CD4-positive, CD25-positive, alpha-beta regulatory T cell (primary cell): ENCODE results near the gene SERPINB6. TPM values are rescaled to one million over a fixed set of nuclear protein-coding genes. Genes with fewer than 3 reads are reported as not detected.
"Not testable (repeated sequence)": the region's sequence is repeated elsewhere in the genome, so short reads cannot be mapped to it uniquely, and the experiment has no call there.

ENCODE experiments used
- ATAC-seq, 2 donors: fragments of 150-1000 bp; cut with Tn5 transposase; one replicate each; pipeline ENCODE4 v1.10.0; 2021; ENCODE audit warnings: low read depth in 2 of 2, moderate number of reproducible peaks in 2 of 2, moderate library complexity in 1 of 2
- DNase-seq, 3 donors: peaks; one replicate each; pipeline versions ENCODE4 v3.0.0 to v3.0.0-alpha.2; 2012 to 2022; ENCODE audit warnings: mixed read lengths in 1 of 3
- H3K27ac ChIP-seq: one replicate; pipeline ENCODE4 v1.7.0; 2013; ENCODE audit warnings: mild to moderate bottlenecking, low read length; ENCODE audit not compliant: insufficient read depth, poor library complexity, severe bottlenecking
- H3K27me3 ChIP-seq: one replicate; pipeline ENCODE4 v1.7.0; 2013; ENCODE audit warnings: low read length; ENCODE audit not compliant: control insufficient read depth, insufficient read depth
- H3K36me3 ChIP-seq: one replicate; pipeline ENCODE4 v1.7.0; 2013; ENCODE audit warnings: mild to moderate bottlenecking, low read length, moderate library complexity; ENCODE audit not compliant: control insufficient read depth, insufficient read depth
- H3K4me1 ChIP-seq: 2 replicates; pipeline ENCODE4 v1.7.0; 2013; ENCODE audit warnings: mild to moderate bottlenecking, low read length; ENCODE audit not compliant: insufficient read depth, control insufficient read depth, poor library complexity, severe bottlenecking
- H3K4me3 ChIP-seq: one replicate; pipeline ENCODE4 v1.7.0; 2013; ENCODE audit warnings: low read depth, mild to moderate bottlenecking, low read length, moderate library complexity
- H3K9me3 ChIP-seq, 2 experiments: 1 replicate in 1 of 2; 2 replicates in 1 of 2; pipeline ENCODE4 v1.7.0; 2013; ENCODE audit warnings: low read length in 2 of 2, mild to moderate bottlenecking in 1 of 2, moderate library complexity in 1 of 2; ENCODE audit not compliant: control insufficient read depth in 2 of 2
- H3K27ac Mint-ChIP-seq, 3 donors: one replicate each; pipeline ENCODE4 v1.8.0; 2020 to 2022; ENCODE audit warnings: mild to moderate bottlenecking in 3 of 3, mixed read lengths in 3 of 3, moderate library complexity in 2 of 3
- H3K27me3 Mint-ChIP-seq: one replicate; pipeline ENCODE4 v1.8.0; 2022; ENCODE audit warnings: mild to moderate bottlenecking, mixed read lengths
- H3K36me3 Mint-ChIP-seq: one replicate; pipeline ENCODE4 v1.8.0; 2020; ENCODE audit warnings: mixed read lengths
- H3K4me1 Mint-ChIP-seq, 4 donors: one replicate each; pipeline ENCODE4 v1.8.0; 2020 to 2022; ENCODE audit warnings: mixed read lengths in 4 of 4, mild to moderate bottlenecking in 1 of 4
- H3K4me3 Mint-ChIP-seq, 4 donors: one replicate each; pipeline ENCODE4 v1.8.0; 2020 to 2022; ENCODE audit warnings: mild to moderate bottlenecking in 4 of 4, mixed read lengths in 4 of 4, moderate library complexity in 3 of 4
- H3K9me3 Mint-ChIP-seq, 7 donors: one replicate each; pipeline ENCODE4 v1.8.0; 2020 to 2022; ENCODE audit warnings: mixed read lengths in 7 of 7, mild to moderate bottlenecking in 3 of 7, moderate library complexity in 2 of 7
- polyA plus RNA-seq, 4 donors: library from polyadenylated mRNA; unstranded; fragments of 300-500 nt; fragmentation: Illumina TruSeq; gene quantifications; one replicate each; pipeline ENCODE4 v1.2.3, GENCODE V29; 2021
- total RNA-seq: library from RNA; stranded (reverse); gene quantifications from one replicate; pipeline ENCODE4 v1.2.3, GENCODE V29; 2022

The SERPINB6 gene
- total and polyA plus RNA-seq, 5 donors from 2014 or later: 3.9 to 79.9 (median 21.9) TPM

GRCh38 chr6:2947445-2947844, 23.9 kb downstream of the SERPINB6 start:
- Mint-ChIP-seq H3K4me1 (peaks cover 9 to 32% (median 20%) of the 10 kb centered on the region in 4 donors), H3K36me3 (peaks cover 29% of the 10 kb centered on the region), H3K4me3 (no peak overlapping the region), H3K27me3 (peaks cover 47% of the 10 kb centered on the region), H3K9me3 (no peaks in the 10 kb centered on the region), H3K27ac (peak overlapping the region in 1 of 3 donors; percentile 26)
- Histone ChIP-seq H3K27me3 (no peaks in the 10 kb centered on the region), H3K9me3 (no peaks in the 10 kb centered on the region), H3K4me3 (no peak overlapping the region), H3K36me3 (no peaks in the 10 kb centered on the region), H3K4me1 (peaks cover 14% of the 10 kb centered on the region), H3K27ac (no peak overlapping the region)
- ATAC-seq (no peak), DNase-seq (no peak)

GRCh38 chr6:2945153-2945452, 26.3 kb downstream of the SERPINB6 start:
- H3K4me1 ChIP-seq: peaks cover 32% of the 10 kb centered on the region
- H3K9me3 ChIP-seq: no peaks in the 10 kb centered on the region
- H3K27me3 ChIP-seq: no peaks in the 10 kb centered on the region
- peaks cover 0 to 4% (median 0%) of the 10 kb centered on the region in 7 donors for H3K9me3 Mint-ChIP-seq
- H3K27ac Mint-ChIP-seq: no peak overlapping the region
- H3K4me3 Mint-ChIP-seq: peak overlapping the region in 1 of 4 donors; percentile 11
- H3K4me1 Mint-ChIP-seq: peaks cover 13 to 47% (median 25%) of the 10 kb centered on the region in 4 donors
- no peak for DNase-seq
- H3K27ac ChIP-seq: no peak overlapping the region
- no peak for ATAC-seq
- peaks cover 36% of the 10 kb centered on the region for H3K27me3 Mint-ChIP-seq
- no peaks in the 10 kb centered on the region for H3K36me3 ChIP-seq
- H3K4me3 ChIP-seq: no peak overlapping the region
- H3K36me3 Mint-ChIP-seq: peaks cover 25% of the 10 kb centered on the region

GRCh38 chr6:2944405-2945152, 26.8 kb downstream of the SERPINB6 start:
- H3K27ac ChIP-seq: no peak overlapping the region
- no peaks in the 10 kb centered on the region for H3K9me3 ChIP-seq
- DNase-seq (peak in 1 of 3 donors; percentile 20), ATAC-seq (no peak)
- H3K4me3 Mint-ChIP-seq: peak overlapping the region in 2 of 4 donors; percentile 11 to 34
- peaks cover 0 to 6% (median 0%) of the 10 kb centered on the region in 7 donors for H3K9me3 Mint-ChIP-seq
- no peak overlapping the region for H3K4me3 ChIP-seq
- H3K27me3 ChIP-seq: no peaks in the 10 kb centered on the region
- H3K27me3 Mint-ChIP-seq: peaks cover 32% of the 10 kb centered on the region
- H3K36me3 ChIP-seq: no peaks in the 10 kb centered on the region
- H3K4me1 ChIP-seq: peaks cover 35% of the 10 kb centered on the region
- H3K4me1 Mint-ChIP-seq: peaks cover 15 to 51% (median 28%) of the 10 kb centered on the region in 4 donors
- peaks cover 26% of the 10 kb centered on the region for H3K36me3 Mint-ChIP-seq
- H3K27ac Mint-ChIP-seq: peak overlapping the region in 1 of 3 donors; percentile 42

- H3K27ac ChIP-seq: peak overlapping the region; percentile 70
- no peaks in the 10 kb centered on the region for H3K36me3 ChIP-seq
- H3K4me3 Mint-ChIP-seq: peak overlapping the region; percentile 76 to 86 (median 80)
- H3K36me3 Mint-ChIP-seq: peaks cover 15% of the 10 kb centered on the region
- H3K4me3 ChIP-seq: no peak overlapping the region
- no peak for ATAC-seq
- no peak for DNase-seq
- H3K9me3 ChIP-seq: no peaks in the 10 kb centered on the region
- H3K4me1 ChIP-seq: peaks cover 44% of the 10 kb centered on the region
- H3K27me3 ChIP-seq: no peaks in the 10 kb centered on the region
- peaks cover 28% of the 10 kb centered on the region for H3K27me3 Mint-ChIP-seq
- H3K9me3 Mint-ChIP-seq: peaks cover 0 to 8% (median 1%) of the 10 kb centered on the region in 7 donors
- H3K4me1 Mint-ChIP-seq: peaks cover 15 to 53% (median 23%) of the 10 kb centered on the region in 4 donors
- peak overlapping the region; percentile 82 to 98 (median 95) for H3K27ac Mint-ChIP-seq
These were observed 27.8 kb downstream of the SERPINB6 start for GRCh38 chr6:2943564-2943955.

- ATAC-seq (peak; percentile 24 to 34), DNase-seq (peak in 2 of 3 donors; percentile 44 to 52)
- peaks cover 28% of the 10 kb centered on the region for H3K27me3 Mint-ChIP-seq
- Histone ChIP-seq H3K36me3 (no peaks in the 10 kb centered on the region), H3K27me3 (no peaks in the 10 kb centered on the region), H3K27ac (peak overlapping the region; percentile 70), H3K4me1 (peaks cover 49% of the 10 kb centered on the region), H3K4me3 (peak overlapping the region; percentile 62), H3K9me3 (no peaks in the 10 kb centered on the region)
- peaks cover 14% of the 10 kb centered on the region for H3K36me3 Mint-ChIP-seq
- peaks cover 15 to 59% (median 23%) of the 10 kb centered on the region in 4 donors for H3K4me1 Mint-ChIP-seq
- peaks cover 0 to 8% (median 1%) of the 10 kb centered on the region in 7 donors for H3K9me3 Mint-ChIP-seq
- H3K4me3 Mint-ChIP-seq: peak overlapping the region; percentile 76 to 86 (median 80)
- H3K27ac Mint-ChIP-seq: peak overlapping the region; percentile 82 to 98 (median 95)
These were observed 28.3 kb downstream of the SERPINB6 start for GRCh38 chr6:2942914-2943563.

GRCh38 chr6:2942116-2942515, 29.3 kb downstream of the SERPINB6 start:
- not testable (repeated sequence) for H3K9me3 Mint-ChIP-seq, H3K4me3 ChIP-seq, DNase-seq, H3K36me3 ChIP-seq, ATAC-seq, H3K9me3 ChIP-seq, H3K27me3 ChIP-seq
- Histone ChIP-seq H3K27ac (peak overlapping the region; percentile 70), H3K4me1 (peaks cover 57% of the 10 kb centered on the region)
- Mint-ChIP-seq H3K27me3 (peaks cover 25% of the 10 kb centered on the region), H3K4me3 (peak overlapping the region in 2 of 4 donors; percentile 79 to 86), H3K36me3 (peaks cover 11% of the 10 kb centered on the region), H3K27ac (peak overlapping the region; percentile 82 to 95 (median 88)), H3K4me1 (peaks cover 16 to 68% (median 26%) of the 10 kb centered on the region in 4 donors)

GRCh38 chr6:2940851-2941250, 30.5 kb downstream of the SERPINB6 start:
- Histone ChIP-seq H3K4me3 (peak overlapping the region; percentile 90), H3K27me3 (no peaks in the 10 kb centered on the region), H3K4me1 (peaks cover 60% of the 10 kb centered on the region), H3K9me3 (no peaks in the 10 kb centered on the region), H3K36me3 (no peaks in the 10 kb centered on the region), H3K27ac (peak overlapping the region; percentile 87)
- ATAC-seq (no peak), DNase-seq (no peak)
- Mint-ChIP-seq H3K4me1 (peaks cover 21 to 79% (median 35%) of the 10 kb centered on the region in 4 donors), H3K36me3 (peaks cover 11% of the 10 kb centered on the region), H3K27ac (peak overlapping the region; percentile 25 to 98 (median 96)), H3K27me3 (peaks cover 29% of the 10 kb centered on the region), H3K4me3 (peak overlapping the region; percentile 76 to 93 (median 90)), H3K9me3 (peaks cover 0 to 13% (median 5%) of the 10 kb centered on the region in 7 donors)
